HFFc6 (cell line): ENCODE results near the gene ADORA3. TPM values are rescaled to one million over a fixed set of nuclear protein-coding genes. Genes with fewer than 3 reads are reported as not detected.

Experiments used
- DNase-seq: peaks from one replicate; pipeline ENCODE4 v3.0.0-alpha.2; 2018
- H3K27ac Mint-ChIP-seq: 2 replicates; pipeline ENCODE4 v1.8.0; 2020; ENCODE audit warnings: mild to moderate bottlenecking, mixed read lengths
- H3K27me3 Mint-ChIP-seq: 2 replicates; pipeline ENCODE4 v1.8.0; 2021; ENCODE audit warnings: mild to moderate bottlenecking, moderate library complexity, mixed read lengths; ENCODE audit not compliant: insufficient read depth
- H3K36me3 Mint-ChIP-seq: 2 replicates; pipeline ENCODE4 v1.8.0; 2021; ENCODE audit warnings: low read depth, mixed read lengths
- H3K4me1 Mint-ChIP-seq: 2 replicates; pipeline ENCODE4 v1.8.0; 2020; ENCODE audit warnings: low read depth, mixed read lengths
- H3K4me3 Mint-ChIP-seq: 2 replicates; pipeline ENCODE4 v1.8.0; 2020; ENCODE audit warnings: mild to moderate bottlenecking, moderate library complexity, mixed read lengths
- H3K9me3 Mint-ChIP-seq: 2 replicates; pipeline ENCODE4 v1.8.0; 2020; ENCODE audit warnings: mild to moderate bottlenecking, mixed read lengths
- CTCF ChIP-seq: fragments of 200-600 bp; sonication (generic); IDR thresholded peaks from 2 replicates; pipeline ENCODE4 v1.5.0; 2021; ENCODE audit warnings: antibody characterized with exemption, mild to moderate bottlenecking
- total RNA-seq, 6 experiments: library from RNA; stranded (reverse); fragmentation: NEBNext Ultra II Directional; extraction: Animal tissue kit (Norgen Biotek cat#: 25700); gene quantifications; 2 replicates in 1 of 6; 3 replicates in 5 of 6; pipeline ENCODE4 v1.2.3, GENCODE V29; 2021

The ADORA3 gene
- total RNA-seq, 6 experiments from 2014 or later, result not detected

- Mint-ChIP-seq H3K4me1 (peaks cover 18% of the 10 kb centered on the region), H3K27me3 (peaks cover 2% of the 10 kb centered on the region; the same call in 1 of the 2 replicates), H3K9me3 (no peaks in the 10 kb centered on the region), H3K4me3 (no peak overlapping the region), H3K36me3 (no peaks in the 10 kb centered on the region), H3K27ac (no peak overlapping the region)
- TF ChIP-seq CTCF, result no peak
- no peak for DNase-seq
Measured at GRCh38 chr1:111517469-111518225, 14.2 kb upstream of the ADORA3 start.

GRCh38 chr1:111516005-111516535 lies 12.6 kb upstream of the ADORA3 start:
- no peaks in the 10 kb centered on the region for H3K36me3 Mint-ChIP-seq
- no peaks in the 10 kb centered on the region for H3K9me3 Mint-ChIP-seq
- H3K4me1 Mint-ChIP-seq, result peaks cover 18% of the 10 kb centered on the region
- H3K27ac Mint-ChIP-seq, result peak overlapping the region; percentile 84
- peak overlapping the region; percentile 83 for H3K4me3 Mint-ChIP-seq
- TF ChIP-seq CTCF, result peak; percentile 79
- H3K27me3 Mint-ChIP-seq, result peaks cover 2% of the 10 kb centered on the region; the same call in 1 of the 2 replicates
- peak; percentile 53 for DNase-seq

- H3K27me3 Mint-ChIP-seq, result peaks cover 2% of the 10 kb centered on the region; the same call in 1 of the 2 replicates
- no peak for TF ChIP-seq CTCF
- peak overlapping the region; percentile 83 for H3K4me3 Mint-ChIP-seq
- no peaks in the 10 kb centered on the region for H3K9me3 Mint-ChIP-seq
- H3K4me1 Mint-ChIP-seq, result peaks cover 18% of the 10 kb centered on the region
- DNase-seq, result peak; percentile 52
- no peaks in the 10 kb centered on the region for H3K36me3 Mint-ChIP-seq
- peak overlapping the region; percentile 84; the same call in 1 of the 2 replicates for H3K27ac Mint-ChIP-seq
Measured at GRCh38 chr1:111515291-111516004, 12.0 kb upstream of the ADORA3 start.

- TF ChIP-seq CTCF, result no peak
- H3K27me3 Mint-ChIP-seq, result peaks cover 2% of the 10 kb centered on the region; the same call in 1 of the 2 replicates
- no peak overlapping the region for H3K27ac Mint-ChIP-seq
- DNase-seq, result no peak
- H3K4me1 Mint-ChIP-seq, result peaks cover 19% of the 10 kb centered on the region
- H3K4me3 Mint-ChIP-seq, result no peak overlapping the region
- H3K9me3 Mint-ChIP-seq, result no peaks in the 10 kb centered on the region
- H3K36me3 Mint-ChIP-seq, result no peaks in the 10 kb centered on the region
Measured at GRCh38 chr1:111513410-111514020, 10.1 kb upstream of the ADORA3 start.

- Mint-ChIP-seq H3K27me3 (peaks cover 2% of the 10 kb centered on the region; the same call in 1 of the 2 replicates), H3K4me3 (no peak overlapping the region), H3K9me3 (no peaks in the 10 kb centered on the region), H3K4me1 (peaks cover 25% of the 10 kb centered on the region), H3K27ac (no peak overlapping the region), H3K36me3 (no peaks in the 10 kb centered on the region)
- DNase-seq, result no peak
- no peak for TF ChIP-seq CTCF
Measured at GRCh38 chr1:111512931-111513330, 9.5 kb upstream of the ADORA3 start.
